OCI-M1 (cell line): ENCODE results near the gene JAK1.
A peak's percentile ranks its signal among the peaks of the same experiment; 100 is the strongest.
"Not testable (repeated sequence)": the region's sequence is repeated elsewhere in the genome, so short reads cannot be mapped to it uniquely, and the experiment has no call there.

Experiments
- DNase-seq: peaks from one replicate; lab custom pipeline; 2025; lab: John Stamatoyannopoulos, UW

The JAK1 gene

GRCh38 chr1:64948905-64949833 is 17.2 kb downstream of the JAK1 start:
- DNase-seq = peak; percentile 76

DNA sequence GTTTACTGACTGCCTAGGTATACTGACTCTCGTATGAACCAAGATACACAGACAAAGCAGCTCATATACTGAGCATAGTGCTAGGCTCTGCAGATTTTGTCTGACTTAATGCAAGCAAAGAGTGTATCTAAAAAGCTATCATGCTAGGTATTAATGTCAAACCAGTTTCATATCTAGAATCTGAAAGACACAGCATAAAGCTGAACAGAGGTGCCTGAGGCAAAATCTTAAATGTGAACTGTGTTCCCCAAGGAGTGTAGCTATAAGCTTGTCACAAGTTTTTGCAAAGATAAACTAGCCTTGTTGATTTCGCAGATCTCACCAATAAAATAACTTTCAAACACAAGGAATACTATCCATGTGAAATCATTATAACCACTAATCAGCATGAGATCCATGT is 18.1 kb downstream of the JAK1 start:
- peak; percentile 27 for DNase-seq

DNA sequence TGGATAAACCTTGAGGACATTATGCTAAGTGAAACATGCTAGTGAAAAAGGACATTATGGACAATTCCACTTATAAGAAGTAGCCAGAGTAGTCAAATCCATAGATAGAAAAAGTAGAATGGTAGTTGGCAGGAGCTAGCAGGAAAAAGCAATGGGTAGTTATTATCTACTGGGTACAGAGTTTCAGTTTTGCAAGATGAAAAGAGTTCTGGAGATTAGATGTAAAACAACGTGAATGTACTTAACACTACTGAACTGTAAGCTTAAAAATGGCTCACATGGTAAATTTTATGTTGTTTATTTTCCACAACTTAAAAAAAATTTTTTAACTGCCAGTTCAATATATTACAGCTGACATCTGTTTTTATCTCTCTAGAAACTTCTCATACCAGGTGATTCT is 19.4 kb downstream of the JAK1 start:
- peak; percentile 51 for DNase-seq

DNA sequence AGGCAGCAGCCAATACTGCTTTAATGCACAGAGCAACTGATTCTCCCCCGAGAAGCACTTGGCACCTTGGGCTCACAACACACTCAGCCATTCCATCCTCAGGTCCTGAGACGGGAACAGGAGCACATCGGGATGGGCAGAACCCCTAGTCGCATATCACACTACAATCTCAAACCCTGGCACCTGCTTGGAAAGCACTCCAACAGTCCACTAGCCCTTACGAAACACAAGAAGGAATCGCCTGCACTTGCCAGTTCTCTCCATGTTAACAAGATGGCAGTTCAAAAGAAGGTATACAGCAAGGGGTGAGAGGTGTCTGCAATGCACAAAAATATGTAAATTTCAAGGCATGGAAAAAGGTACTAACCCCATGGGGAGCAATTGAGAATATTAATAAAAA is 21.4 kb downstream of the JAK1 start:
- no peak for DNase-seq

DNA sequence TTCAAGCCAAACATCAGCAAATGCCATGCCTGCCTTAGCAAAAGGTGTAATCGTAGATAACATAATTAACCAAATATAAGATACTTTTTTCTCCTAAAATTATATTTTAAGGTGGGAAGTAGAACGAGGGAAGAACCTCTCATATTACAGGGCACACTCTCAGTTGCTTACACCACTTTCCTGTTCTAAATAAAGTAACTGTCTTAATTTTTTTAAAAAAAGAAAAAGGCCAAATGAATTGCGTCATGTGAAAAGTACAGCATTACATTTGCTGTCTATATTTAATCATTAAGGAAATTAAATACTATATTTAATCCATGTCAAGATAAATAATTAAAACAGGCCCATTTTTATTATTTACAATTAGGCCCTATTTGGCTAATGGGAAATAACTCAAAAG is 23.7 kb downstream of the JAK1 start:
- no peak for DNase-seq

DNA sequence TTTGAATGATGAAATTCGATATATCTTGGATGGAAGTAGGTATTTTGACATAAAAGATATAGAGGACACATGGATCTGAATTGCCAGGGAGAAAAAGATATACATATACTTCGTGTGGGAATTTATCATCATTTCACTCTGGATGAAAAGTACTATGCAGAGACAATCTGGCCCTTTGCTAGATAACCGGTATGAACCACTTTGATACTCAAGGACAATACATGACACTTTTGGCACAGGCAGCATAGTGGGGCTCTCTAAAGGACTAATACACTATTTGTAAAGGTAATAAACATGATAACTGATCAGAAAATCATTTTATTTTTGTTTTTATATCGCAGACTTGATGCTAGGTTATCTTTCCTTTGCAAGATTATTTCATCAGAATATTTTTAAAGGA is 24.2 kb downstream of the JAK1 start:
- no peak for DNase-seq

- DNase-seq = no peak
Measured at GRCh38 chr1:64941461-64942117, 24.8 kb downstream of the JAK1 start.

- no peak for DNase-seq
Measured at GRCh38 chr1:64940025-64940424, 26.3 kb downstream of the JAK1 start.

DNA sequence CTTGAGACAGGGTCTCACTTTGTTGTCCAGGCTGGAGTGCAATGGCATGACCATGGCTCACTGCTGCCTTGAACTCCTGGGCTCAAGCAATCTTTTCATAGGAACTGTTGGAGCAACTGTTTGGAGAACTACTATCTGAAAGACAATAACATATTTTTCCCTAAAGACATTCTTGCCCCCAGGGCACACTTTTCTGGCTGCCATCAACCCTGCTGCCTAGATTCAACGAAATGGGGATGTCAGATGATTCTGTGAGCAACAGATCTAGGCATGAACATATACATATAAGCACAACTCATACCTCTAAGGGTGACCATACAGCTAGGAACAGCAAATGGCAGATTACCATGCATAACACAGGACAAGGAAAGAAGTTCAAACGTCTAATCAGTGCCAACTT is 27.4 kb downstream of the JAK1 start:
- DNase-seq = no peak

- DNase-seq = no peak
Measured at GRCh38 chr1:64936956-64937355, 29.4 kb downstream of the JAK1 start.

DNA sequence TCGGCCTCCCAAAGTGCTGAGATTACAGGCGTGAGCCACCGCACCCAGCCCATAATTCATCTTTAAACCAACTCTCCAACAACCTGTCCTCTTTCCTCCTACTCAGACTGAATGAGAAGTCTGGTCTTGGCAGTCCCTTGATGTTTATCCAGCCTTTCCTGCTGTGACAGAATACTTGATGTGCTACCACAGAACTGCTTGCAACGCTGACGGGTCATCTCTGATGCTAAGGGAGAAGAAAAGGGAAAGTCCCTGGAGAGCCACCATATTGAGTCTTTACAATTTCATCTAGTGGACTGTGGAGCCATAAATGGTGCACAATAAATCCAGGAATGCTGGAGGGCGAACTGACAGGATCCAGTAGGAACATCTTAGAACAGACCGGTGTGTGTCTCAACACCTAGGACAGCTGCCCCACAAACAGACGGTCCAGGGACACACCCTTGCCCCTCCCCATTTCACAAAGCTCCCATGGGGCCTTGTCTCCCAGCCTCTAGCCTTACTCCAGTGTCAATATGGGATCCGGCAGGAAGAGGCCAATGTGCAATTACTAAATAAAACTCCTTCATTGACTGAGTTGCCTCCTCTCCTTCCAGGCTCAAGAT is 30.7 kb downstream of the JAK1 start:
- DNase-seq = no peak

DNA sequence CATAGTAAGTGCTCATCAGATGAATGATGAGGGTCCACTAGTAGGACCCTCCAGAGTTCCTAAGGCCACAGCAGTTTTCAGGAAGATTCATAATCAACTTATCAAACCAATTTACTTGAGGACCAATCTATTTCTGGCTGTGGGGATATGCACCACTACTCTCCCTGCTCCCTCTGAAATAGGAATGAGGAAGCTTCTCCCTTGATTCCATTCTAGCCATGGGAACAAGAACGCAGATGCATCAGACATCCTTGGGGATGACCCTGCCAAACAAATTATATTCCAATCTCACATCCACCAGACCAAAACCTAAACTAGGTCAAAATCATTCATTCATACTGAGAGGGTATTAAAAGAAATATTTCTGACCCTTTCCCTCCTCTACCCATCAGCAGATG is 31.5 kb downstream of the JAK1 start:
- no peak for DNase-seq

DNA sequence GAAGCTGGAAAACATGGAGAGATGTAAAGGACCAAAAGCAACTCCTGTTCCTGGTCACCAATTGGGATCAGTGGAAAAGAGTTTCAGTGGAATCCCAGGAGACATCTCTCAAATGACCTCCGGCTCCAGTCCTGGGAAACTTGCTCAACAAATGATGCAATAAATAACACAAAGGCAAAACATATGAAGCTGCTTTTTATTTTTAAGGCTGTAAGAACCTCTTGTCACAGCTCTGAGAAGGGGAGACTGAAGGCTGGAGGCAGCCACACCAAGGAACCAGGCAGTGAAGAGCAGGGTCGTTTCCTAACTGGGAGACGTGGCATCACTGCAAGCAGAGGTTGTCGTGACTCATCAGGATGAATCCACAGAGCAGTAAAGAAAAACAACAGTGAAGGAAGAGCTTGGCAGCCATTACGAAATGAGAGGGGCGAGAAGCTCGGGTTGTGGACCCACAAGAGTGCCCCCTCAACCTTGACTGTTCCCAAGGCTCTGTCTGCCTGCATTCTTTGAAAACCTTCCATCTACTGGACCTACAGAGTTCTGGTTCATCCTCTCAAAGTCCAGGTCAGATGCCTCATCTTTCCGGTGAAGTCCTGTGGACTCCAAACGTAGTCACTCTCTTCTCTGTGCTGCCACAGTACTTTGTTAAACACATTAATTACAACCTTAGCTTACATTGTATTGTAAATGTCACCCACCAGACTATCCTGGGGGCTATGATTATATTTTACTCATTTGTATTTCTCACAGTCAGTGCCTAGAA is 32.1 kb downstream of the JAK1 start:
- no peak for DNase-seq

GRCh38 chr1:64933296-64934070 is 32.9 kb downstream of the JAK1 start:
- DNase-seq = no peak

DNA sequence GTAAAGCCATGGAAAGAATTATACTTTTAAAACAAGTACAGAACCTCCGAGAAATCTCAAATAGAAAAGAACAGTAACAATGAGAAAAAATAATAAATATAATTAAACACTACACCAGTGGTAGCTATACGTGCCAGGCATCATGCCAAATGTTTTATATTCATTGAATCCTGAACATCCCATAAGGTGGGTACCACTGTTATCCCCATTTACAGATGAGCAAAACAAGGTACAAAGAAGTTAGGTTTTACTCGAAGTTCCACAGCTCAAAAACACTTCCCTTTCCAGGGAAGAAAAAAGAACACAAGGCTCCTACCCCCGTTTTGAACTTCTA is 33.4 kb downstream of the JAK1 start:
- no peak for DNase-seq

DNA sequence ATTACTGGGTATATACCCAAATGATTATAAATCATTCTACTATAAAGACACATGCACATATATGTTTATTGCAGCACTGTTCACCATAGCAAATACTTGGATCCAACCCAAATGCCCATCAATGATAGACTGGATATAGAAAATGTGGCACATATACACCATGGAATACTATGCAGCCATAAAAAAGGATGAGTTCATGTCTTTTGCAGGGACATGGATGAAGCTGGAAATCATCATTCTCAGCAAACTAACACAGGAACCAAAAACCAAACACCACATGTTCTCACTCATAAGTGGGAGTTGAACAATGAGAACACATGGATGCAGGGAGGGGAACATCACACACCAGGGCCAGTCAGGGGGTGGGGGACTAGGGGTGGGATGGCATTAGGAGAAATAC is 35.7 kb downstream of the JAK1 start:
- DNase-seq = not testable (repeated sequence)

DNA sequence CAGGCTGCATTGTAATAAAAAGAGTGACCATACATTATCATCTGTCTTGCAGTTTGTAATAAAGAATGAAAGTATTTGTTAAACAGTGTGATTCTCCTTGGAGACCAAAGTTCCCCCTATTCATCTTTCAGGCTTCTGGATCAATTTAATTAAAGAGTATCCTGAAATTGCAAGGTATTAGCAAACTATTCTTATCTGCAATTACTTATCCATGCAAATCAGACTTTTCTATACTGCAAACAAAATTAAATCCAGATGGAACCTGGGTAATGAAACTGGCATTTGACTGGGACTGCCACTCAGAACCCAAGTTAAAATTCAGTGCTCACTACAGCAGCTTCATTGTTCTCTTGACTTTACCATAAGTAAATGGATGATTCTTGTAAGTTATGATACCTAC is 37.1 kb downstream of the JAK1 start:
- DNase-seq = no peak

DNA sequence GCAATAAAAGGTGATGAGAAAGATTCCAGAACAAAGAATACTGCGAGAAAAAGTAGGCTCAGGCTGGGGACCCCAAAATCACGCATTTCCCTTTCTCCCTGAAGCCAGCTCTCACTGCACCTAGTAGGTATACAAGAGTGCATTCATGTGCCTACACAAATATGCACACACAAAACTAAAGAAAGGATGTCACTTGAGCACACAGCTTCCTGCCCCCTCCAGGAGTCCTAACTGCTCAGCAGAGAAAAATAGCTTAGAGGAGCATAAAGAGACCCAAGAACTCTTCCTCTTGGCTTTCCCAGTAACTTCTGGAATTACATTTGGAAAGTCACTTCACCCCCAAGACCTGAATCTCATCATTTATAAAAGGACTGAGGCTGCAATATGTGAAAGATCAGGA is 38.0 kb downstream of the JAK1 start:
- DNase-seq = no peak

DNA sequence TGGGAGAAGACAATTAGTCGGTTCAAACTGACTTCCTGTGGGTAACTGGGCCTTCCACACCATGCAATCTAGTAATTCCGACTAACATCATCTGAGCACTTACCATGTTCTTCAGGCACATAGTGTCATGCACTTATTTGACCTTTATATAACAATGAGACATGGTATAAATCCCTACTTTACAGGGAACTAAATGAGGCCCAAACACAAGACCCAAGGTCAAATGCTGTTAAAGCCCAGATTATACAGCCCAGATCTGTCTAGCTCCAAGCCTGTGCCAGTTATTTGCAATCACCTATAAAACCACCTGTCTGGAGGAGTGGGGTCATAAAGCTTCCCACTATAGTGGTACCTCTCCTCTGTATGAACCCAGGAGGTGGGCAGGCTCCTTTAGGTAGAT is 40.8 kb downstream of the JAK1 start:
- DNase-seq = no peak

DNA sequence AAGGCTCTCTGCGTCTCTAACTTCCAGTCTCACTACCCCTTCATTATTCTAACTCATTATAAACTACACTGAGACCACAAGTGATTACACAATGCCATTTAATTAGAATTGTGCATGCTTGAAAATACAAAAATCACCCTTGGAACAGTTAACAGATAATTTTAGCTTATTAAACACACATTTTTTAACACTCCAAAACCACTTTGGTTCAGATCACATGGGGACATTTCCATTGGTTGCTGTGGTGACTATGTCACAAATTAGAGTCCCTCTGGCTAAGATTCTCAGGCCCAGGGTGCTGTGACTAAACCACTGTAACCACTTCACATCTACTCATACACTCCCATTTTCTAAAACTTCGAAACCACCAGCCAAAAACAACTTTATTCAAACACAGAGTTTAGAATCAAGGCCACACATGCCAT is 43.0 kb downstream of the JAK1 start:
- DNase-seq = no peak

- no peak for DNase-seq
Measured at GRCh38 chr1:64922336-64922735, 44.0 kb downstream of the JAK1 start.

DNA sequence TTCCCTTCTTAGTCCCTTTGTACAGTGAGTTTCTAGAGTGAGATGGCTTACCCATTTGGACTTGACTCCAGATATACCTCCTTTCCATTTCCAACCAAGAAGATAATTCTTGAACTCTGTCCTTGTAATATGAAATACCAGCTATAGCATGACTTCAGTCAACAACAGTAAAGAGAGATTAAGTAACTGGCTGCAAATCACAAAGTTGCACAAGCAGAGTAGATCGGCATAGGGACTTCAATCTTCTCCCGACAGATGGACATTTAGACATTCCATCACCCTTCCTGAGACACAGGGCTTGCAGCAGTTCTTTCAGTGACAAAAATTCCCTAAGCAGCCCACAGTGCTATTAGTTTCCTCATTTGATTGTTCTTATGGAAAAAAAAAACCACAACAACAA is 44.6 kb downstream of the JAK1 start:
- no peak for DNase-seq
